ENCODE data around the gene ITPRIP.

- TF ChIP-seq CTCF (IDR thresholded peaks at IDR 0.05) (no peak), POLR2A (IDR thresholded peaks at IDR 0.05) (no peak), EP300 (IDR thresholded peaks at IDR 0.05) (no peak), POLR2AphosphoS5 (IDR thresholded peaks at IDR 0.05) (no peak)
These were observed 36.2 kb downstream of the ITPRIP start for GRCh38 chr10:104301907-104302690.

All from gastroesophageal sphincter (tissue), 3 donors.